Osteocyte (in vitro differentiated cells): Measurements from ENCODE around the gene TXNRD3. TPM values are rescaled to one million over a fixed set of nuclear protein-coding genes. Genes with fewer than 3 reads are reported as not detected.

Experiments
- DNase-seq: peaks from one replicate; pipeline ENCODE4 v3.0.0; 2021; ENCODE audit warnings: mixed read lengths; ENCODE audit not compliant: unreplicated experiment; ENCODE audit errors: extremely low spot score
- H3K27ac Mint-ChIP-seq: one replicate; pipeline ENCODE4 v1.8.0; 2021; ENCODE audit warnings: mild to moderate bottlenecking, mixed read lengths; ENCODE audit not compliant: unreplicated experiment
- H3K27me3 Mint-ChIP-seq: one replicate; pipeline ENCODE4 v1.8.0; 2021; ENCODE audit warnings: mixed read lengths; ENCODE audit not compliant: unreplicated experiment
- H3K36me3 Mint-ChIP-seq: one replicate; pipeline ENCODE4 v1.8.0; 2021; ENCODE audit warnings: mixed read lengths; ENCODE audit not compliant: unreplicated experiment
- H3K4me1 Mint-ChIP-seq: one replicate; pipeline ENCODE4 v1.8.0; 2021; ENCODE audit warnings: mixed read lengths; ENCODE audit not compliant: unreplicated experiment
- H3K4me3 Mint-ChIP-seq: one replicate; pipeline ENCODE4 v1.8.0; 2021; ENCODE audit warnings: mild to moderate bottlenecking, moderate library complexity, mixed read lengths; ENCODE audit not compliant: unreplicated experiment
- H3K9me3 Mint-ChIP-seq: one replicate; pipeline ENCODE4 v1.8.0; 2021; ENCODE audit warnings: mixed read lengths; ENCODE audit not compliant: unreplicated experiment
- CTCF ChIP-seq: fragments of 200-600 bp; sonication (generic); IDR thresholded peaks from 2 replicates; pipeline ENCODE4 v1.5.0; 2021; ENCODE audit warnings: antibody characterized with exemption, mild to moderate bottlenecking, moderate library complexity
- total RNA-seq: library from RNA; stranded (reverse); gene quantifications from 2 replicates; pipeline ENCODE4 v1.2.1, GENCODE V29; 2021

The TXNRD3 gene
- total RNA-seq, 1 donor from 2014 or later = 17.6 TPM

GRCh38 chr3:126573492-126574117 lies 81.3 kb downstream of the TXNRD3 start:
- Mint-ChIP-seq H3K27me3 (peaks cover 13% of the 10 kb centered on the region), H3K4me3 (no peak overlapping the region), H3K27ac (no peak overlapping the region), H3K4me1 (no peaks in the 10 kb centered on the region), H3K36me3 (peaks cover 1% of the 10 kb centered on the region), H3K9me3 (no peaks in the 10 kb centered on the region)
- TF ChIP-seq CTCF = no peak
- no peak for DNase-seq

- no peak for DNase-seq
- H3K27me3 Mint-ChIP-seq = peaks cover 32% of the 10 kb centered on the region
- H3K4me3 Mint-ChIP-seq = no peak overlapping the region
- H3K9me3 Mint-ChIP-seq = no peaks in the 10 kb centered on the region
- TF ChIP-seq CTCF = no peak
- H3K27ac Mint-ChIP-seq = no peak overlapping the region
- no peaks in the 10 kb centered on the region for H3K4me1 Mint-ChIP-seq
- no peaks in the 10 kb centered on the region for H3K36me3 Mint-ChIP-seq
Measured at GRCh38 chr3:126571078-126571477, 83.8 kb downstream of the TXNRD3 start.

GRCh38 chr3:126570103-126570541 lies 84.8 kb downstream of the TXNRD3 start:
- no peaks in the 10 kb centered on the region for H3K36me3 Mint-ChIP-seq
- no peak for TF ChIP-seq CTCF
- H3K9me3 Mint-ChIP-seq = no peaks in the 10 kb centered on the region
- H3K27me3 Mint-ChIP-seq = peaks cover 39% of the 10 kb centered on the region
- no peak for DNase-seq
- no peak overlapping the region for H3K4me3 Mint-ChIP-seq
- no peak overlapping the region for H3K27ac Mint-ChIP-seq
- H3K4me1 Mint-ChIP-seq = no peaks in the 10 kb centered on the region

GRCh38 chr3:126569390-126569975 lies 85.4 kb downstream of the TXNRD3 start:
- Mint-ChIP-seq H3K36me3 (no peaks in the 10 kb centered on the region), H3K9me3 (no peaks in the 10 kb centered on the region), H3K27me3 (peaks cover 38% of the 10 kb centered on the region), H3K4me3 (no peak overlapping the region), H3K4me1 (no peaks in the 10 kb centered on the region), H3K27ac (no peak overlapping the region)
- DNase-seq = no peak
- TF ChIP-seq CTCF = no peak

- Mint-ChIP-seq H3K27ac (no peak overlapping the region), H3K4me3 (no peak overlapping the region), H3K9me3 (no peaks in the 10 kb centered on the region), H3K36me3 (no peaks in the 10 kb centered on the region), H3K27me3 (peaks cover 34% of the 10 kb centered on the region), H3K4me1 (no peaks in the 10 kb centered on the region)
- DNase-seq = no peak
- no peak for TF ChIP-seq CTCF
Measured at GRCh38 chr3:126568776-126569342, 86.1 kb downstream of the TXNRD3 start.
